Stimulated activated CD4-positive, alpha-beta T cell treated with anti-CD3 and anti-CD28 coated beads, TNF-alpha, amount 100 ng/mL, for 24 hours (primary cell): ENCODE data around the gene CCDC85A.

Source experiments
- DNase-seq, 3 experiments: peaks; one replicate each; pipeline ENCODE4 v3.0.0-alpha.2; 2020; ENCODE audit warnings: low read depth in 3 of 3

Gene CCDC85A

DNA sequence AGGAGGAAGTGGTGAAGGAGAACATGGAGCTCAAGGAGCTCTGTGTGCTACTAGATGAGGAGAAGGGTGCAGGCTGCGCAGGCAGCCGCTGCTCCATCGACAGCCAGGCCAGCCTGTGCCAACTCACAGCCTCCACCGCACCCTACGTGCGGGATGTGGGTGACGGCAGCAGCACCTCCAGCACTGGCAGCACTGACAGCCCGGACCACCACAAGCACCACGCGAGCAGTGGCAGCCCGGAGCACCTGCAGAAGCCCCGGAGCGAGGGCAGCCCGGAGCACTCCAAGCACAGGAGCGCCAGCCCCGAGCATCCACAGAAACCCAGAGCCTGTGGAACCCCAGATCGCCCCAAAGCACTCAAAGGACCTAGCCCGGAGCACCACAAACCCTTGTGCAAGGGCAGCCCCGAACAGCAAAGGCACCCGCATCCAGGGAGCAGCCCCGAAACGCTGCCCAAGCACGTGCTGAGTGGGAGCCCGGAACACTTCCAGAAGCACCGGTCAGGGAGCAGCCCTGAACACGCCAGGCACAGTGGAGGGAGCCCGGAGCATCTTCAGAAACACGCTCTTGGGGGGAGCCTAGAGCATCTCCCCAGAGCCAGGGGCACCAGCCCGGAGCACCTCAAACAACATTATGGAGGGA lies 9.0 kb downstream of the CCDC85A start:
- DNase-seq: no peak

DNA sequence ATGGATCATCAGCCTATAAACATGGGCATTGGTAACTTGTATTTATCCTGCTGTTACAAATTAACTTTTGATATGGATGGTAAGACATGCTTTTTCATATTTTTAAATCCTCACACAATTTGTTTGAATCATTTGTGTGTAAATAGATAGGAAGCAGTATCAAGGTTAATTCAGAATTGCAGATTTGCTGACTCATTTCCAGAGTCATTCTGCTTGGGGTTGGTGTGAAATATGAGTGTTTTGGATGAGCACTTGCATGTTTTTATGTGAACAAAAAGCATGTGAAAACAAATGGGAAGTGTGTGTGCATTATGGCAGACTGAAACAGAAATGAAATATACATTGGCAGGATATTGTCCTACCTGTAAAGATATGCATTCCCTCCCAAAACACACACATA lies 11.8 kb downstream of the CCDC85A start:
- no peak for DNase-seq

- no peak for DNase-seq
Measured at GRCh38 chr2:56197816-56198215, 14.0 kb downstream of the CCDC85A start.

GRCh38 chr2:56198936-56199335 lies 15.1 kb downstream of the CCDC85A start:
- no peak for DNase-seq

DNA sequence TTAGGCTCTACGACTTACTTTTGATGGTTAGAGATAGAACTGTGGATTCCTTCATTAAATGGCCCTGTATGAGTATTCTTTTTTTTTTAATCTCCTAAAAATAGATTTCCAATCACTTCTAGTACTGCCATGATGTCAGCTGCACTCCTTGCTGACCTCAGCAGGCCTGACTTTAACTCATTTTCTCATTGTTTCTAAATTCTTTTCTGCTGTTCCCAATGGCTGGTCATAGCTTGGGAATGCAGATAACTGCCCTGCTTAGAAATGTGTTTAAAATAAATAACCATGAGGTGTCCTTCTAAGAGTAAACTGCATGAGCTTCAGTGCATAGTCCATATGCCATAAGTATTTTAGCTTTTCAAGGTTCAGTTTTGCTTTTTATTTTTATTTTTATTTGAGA lies 15.7 kb downstream of the CCDC85A start:
- DNase-seq: no peak

GRCh38 chr2:56202381-56203121 lies 18.8 kb downstream of the CCDC85A start:
- DNase-seq: no peak

GRCh38 chr2:56204556-56204955 lies 20.8 kb downstream of the CCDC85A start:
- DNase-seq: no peak

DNA sequence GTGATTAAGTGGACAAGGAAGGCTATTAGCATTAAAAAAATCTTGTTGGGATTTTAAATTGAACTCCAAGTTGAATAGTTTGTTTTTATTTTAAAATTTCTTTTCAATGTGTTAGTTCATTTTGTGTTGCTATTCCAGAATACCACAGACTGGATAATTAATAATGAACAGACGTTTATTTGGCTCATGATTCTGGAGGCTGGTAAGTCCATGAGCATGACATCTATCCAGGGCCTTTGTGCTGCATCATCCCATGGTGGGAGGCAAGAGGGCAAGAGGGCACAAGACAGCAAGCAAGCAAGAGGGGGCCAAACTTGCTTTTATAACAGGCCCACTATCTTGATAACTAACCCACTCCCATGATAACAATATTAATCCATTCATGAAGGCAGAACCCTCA lies 22.5 kb downstream of the CCDC85A start:
- no peak for DNase-seq

DNA sequence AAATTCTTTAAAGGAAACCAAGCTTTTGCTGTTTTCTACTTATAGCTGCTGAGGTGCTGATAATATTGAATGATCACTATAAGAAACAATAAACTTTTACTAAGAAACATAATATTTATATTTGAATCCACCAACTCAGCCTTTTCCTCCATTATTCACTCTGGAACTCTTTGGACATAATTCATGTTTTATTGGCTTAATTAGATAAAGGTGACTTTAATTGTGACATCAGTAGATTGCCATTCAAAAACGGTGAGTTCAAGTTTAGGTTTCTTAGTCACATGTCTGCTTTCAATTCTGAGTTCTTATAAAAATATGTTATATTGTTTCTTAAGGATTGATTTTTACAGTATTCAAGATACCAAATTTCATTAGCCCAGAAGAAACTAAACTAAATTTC lies 24.0 kb downstream of the CCDC85A start:
- DNase-seq: no peak

GRCh38 chr2:56208380-56208779 lies 24.6 kb downstream of the CCDC85A start:
- DNase-seq: no peak

DNA sequence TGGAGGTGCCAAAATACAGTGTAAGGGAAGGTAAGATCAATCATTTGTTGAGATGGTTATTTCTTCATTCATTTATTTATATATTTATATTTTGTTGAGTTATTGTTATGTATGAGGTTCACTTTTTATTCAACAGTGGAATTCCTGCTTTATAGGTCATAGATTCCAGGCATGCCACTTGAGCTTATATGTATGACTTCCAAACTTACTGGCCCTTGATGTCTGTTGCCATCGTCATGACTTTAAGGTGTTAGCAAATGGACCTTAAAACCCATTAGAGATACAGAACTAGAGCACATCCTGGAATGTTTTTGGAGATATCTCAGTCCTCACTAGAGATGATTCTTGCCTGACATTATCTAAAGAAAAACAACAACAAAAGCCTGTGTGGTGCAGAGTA lies 25.9 kb downstream of the CCDC85A start:
- no peak for DNase-seq

DNA sequence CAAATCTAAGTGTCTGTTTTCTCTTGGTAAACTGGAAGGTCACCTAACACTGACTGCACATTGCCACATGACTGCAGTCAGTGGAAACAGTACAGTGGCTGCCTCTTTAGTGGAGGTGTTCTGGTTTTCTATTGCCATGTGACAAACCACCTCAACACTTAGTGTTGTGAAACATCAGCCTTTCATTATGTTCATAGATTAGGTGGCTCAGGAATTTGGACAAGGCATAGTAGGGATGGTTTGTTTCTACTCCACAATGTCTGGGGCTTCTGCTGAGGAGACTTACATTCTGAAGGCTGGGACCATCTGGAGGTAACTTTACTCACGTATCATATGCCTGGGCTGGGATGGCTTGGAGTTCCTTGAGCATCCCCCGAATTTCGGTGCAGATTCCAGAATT lies 26.5 kb downstream of the CCDC85A start:
- DNase-seq: no peak

DNA sequence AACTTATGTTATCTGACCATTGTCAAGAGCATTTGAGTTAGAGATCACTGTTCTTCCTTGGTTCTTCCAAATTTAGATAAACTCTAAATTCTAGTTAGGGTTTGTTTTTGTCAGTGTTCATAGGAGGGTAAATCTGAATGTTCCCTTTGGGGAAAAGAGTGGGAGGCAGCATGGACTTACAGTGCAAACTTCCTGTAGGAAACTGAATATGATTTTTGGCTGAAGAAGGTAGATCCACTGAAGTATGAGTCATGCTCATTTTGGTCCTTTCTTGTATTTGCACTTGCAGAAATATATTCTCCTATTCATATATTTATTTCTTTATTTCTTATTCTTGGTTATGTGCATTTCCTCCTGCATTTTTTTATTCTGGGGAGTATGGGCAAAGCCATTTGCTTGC lies 27.3 kb downstream of the CCDC85A start:
- no peak for DNase-seq

DNA sequence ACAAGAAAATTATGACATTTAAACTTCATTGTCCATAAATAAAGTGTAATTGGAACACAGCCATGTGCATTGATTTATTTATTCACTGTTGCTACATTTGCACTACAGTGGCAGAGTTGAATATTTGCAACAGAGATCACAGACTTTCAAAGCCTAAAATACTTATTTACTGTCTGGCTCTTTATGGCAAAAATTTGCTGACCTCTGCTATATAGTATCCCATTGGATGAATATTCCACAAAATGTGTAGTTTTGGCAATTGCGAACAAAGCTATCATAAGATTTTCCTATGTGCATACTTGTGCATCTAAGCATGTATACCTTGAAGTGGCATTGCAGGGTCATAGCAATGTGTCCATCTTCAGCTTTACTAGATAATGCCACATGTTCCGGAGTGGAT lies 32.1 kb downstream of the CCDC85A start:
- no peak for DNase-seq

GRCh38 chr2:56217106-56217505 lies 33.3 kb downstream of the CCDC85A start:
- no peak for DNase-seq

DNA sequence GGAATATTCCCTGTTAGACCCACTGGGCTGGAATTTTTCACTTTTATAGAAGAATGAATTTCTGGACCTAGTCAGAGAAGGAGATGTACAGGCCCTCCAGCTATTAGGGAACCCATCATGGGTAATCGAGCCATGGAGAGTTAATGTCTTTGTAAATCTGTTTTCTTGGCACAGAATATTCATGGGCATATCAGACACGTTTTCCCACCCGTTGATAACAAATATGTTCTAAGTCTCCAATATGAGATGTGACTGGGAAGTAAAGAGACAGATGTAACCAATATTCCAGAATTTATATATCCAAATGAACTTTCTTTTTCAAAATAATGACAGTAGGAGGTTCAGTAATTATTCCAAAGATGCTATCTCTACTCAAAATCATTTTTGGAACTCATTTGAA lies 38.7 kb downstream of the CCDC85A start:
- DNase-seq: no peak

- DNase-seq: no peak
Measured at GRCh38 chr2:56224316-56224715, 40.5 kb downstream of the CCDC85A start.

GRCh38 chr2:56227811-56228210 lies 44.0 kb downstream of the CCDC85A start:
- no peak for DNase-seq

- no peak for DNase-seq
Measured at GRCh38 chr2:56229397-56230060, 45.7 kb downstream of the CCDC85A start.

DNA sequence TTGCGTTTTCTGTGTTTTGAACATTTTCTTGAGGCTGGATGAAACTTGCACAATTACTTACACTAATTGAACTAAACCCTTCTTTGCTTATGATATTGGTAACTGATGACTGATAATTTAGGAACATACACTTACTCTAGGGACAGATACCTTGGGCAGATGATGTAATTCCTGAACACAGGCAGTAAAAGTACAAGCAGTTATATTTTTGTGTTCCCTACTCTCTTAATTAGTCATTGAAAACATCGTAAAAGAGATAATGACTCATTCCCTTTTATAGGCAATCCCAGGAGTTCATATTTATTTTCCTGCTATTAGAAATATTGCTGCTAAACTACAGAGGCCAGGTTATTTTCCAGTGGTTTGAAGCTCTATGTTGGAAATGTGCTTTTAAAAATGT lies 46.4 kb downstream of the CCDC85A start:
- no peak for DNase-seq

DNA sequence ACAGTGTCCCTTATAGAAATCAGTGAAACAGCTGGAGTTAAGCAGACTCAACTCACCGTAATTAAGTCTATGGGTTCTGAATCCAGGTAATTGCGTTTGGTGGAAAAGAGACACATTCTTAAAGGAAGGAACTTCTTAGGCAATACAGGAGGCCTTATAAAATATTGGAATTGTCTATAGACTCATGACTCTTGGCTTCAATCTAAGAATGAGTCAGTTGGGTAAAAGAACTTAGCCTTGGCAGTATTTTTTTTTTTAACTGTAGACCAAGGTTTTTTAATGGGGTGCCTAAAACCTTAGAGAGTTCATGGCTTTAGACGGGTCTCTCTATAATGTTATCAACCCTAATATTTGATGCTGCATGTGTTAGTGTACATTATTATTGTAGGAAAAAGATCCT lies 47.6 kb downstream of the CCDC85A start:
- DNase-seq: no peak

DNA sequence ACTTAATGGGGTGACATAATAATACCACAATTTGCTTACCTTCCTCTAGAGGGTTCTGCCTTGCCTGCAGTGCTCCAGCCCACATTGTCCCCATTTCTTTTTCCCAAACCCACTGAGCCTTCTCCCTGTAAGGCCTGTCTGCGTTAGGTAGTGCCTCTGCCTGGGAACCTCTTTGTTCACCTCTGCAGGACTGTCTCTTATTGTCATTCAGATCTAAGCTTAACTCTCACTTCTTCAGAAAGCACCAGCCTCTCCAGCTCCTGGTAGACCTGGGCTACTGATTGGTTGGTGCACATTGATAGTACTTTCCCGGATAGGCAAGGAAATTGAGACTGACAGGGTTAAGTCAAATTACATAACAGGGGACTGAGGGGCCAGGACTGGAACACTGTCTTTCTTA lies 49.1 kb downstream of the CCDC85A start:
- no peak for DNase-seq

GRCh38 chr2:56234241-56234640 lies 50.5 kb downstream of the CCDC85A start:
- no peak for DNase-seq
